GM18505 (cell line): Measurements from ENCODE around the gene SLC49A3.

Source experiments
- ATAC-seq: cut with Tn5 transposase; IDR thresholded peaks from one replicate; pipeline ENCODE4 v1.9.1; 2021; ENCODE audit not compliant: unreplicated experiment
- POLR2A ChIP-seq: IDR thresholded peaks from 4 replicates; pipeline ENCODE4 v1.6.1; 2011; ENCODE audit warnings: borderline replicate concordance; ENCODE audit not compliant: insufficient read depth, insufficient read length; ENCODE audit errors: extremely low read depth

Gene SLC49A3

DNA sequence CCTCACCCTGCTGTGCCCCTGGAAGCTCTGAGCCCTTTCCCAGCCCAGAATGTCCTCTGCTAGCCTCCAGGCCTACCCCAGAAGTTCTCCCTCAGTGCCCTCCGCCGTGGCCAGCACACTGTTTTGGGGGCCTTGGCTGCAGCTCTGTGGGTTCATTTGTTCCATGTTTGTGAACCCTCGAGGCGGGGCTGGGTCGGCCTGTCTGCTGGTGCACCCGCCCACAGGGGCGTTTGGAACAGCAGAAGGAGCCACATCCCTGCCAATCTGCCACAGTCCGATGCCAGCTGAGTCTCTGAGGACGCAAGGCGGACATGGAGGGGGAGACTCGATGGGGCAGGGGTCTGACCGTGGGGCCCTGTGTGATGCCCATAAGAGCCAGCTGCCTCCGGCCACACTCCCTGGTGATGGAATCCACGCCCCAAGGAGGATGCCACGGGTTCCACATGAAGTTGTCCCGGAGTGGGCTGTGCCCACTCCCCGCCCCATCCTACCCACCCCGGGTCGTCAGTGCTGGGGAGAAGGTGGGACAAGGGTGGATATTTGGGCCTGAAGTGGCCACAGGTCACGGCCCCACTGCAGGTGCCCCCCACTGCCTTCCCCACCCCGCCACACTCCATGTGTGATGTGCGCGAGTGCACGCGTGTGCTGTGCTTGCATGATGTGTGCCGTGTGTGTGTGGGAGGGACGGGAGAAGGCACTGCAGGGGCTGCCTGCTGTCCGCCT lies 22.0 kb downstream of the SLC49A3 start:
- ATAC-seq: no peak
- no peak for TF ChIP-seq POLR2A

DNA sequence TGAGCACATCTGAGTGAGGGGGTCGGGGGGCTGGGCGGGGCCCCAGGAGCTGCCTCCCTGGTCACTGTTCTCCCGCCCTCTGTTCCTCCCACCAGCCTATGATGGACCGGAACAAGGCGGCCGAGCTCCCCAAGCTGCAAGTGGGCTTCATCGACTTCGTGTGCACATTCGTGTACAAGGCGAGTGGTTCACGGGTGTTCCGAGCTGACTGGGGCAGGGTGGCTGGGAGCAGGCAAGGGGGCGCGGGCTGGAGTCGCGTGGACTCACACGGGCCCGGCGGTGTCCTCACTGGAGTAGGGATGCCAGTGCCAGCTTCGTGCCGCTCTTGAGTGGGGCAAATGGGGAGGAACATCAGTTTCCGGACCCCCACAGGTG lies 22.5 kb downstream of the SLC49A3 start:
- no peak for ATAC-seq
- TF ChIP-seq POLR2A: no peak

DNA sequence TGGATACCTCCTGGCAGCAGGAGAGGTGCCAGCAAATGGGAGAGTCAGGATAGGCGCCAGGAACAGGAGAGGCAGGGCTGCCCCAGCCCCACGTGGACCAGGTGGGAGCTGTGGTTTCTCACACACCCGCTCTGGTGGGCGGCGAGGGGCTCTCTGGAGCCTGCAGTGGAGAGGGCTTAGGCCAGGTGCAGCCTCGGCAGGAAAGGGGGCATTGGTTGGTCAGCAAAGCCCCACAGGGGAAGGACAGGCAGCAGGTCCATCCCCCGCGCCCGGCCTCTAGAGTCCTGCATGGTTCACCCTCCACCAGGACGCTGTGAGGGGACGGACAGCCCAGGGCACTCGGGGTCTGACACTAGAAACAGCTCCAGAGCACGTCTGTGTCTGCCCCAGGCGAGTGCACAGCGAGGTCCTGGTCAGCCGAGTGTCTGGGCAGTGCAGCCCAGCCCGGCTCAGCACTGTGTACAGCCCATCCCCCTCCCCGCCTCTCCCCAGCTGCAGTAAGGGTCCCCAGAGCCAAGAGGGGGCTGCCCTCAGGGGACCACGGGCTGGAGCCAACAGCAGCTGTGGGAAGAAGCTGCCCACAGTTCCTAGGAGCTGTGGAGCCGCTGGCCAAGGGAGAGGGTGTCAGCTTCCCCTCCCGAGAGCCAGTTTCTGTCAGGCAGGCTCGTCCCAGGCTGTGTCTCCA lies 23.1 kb downstream of the SLC49A3 start:
- no peak for ATAC-seq
- no peak for TF ChIP-seq POLR2A

DNA sequence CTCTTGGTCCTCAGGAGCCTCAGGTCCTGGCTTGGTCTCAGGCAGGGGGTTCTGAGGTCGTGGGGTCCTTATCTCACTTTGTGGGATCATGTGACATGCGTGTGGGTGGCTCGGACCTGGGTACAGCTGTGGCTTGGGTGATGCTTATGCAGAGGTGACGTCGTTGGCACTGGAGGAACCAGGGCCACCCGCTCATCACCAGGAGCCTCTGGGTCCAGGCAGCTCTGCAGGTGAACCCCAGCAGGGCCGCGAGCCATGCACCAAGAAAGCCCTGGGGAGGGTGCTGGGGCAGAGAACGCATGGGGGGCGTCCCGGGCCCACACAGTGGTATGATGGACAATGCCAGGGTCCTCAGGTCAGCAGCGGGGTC lies 23.6 kb downstream of the SLC49A3 start:
- TF ChIP-seq POLR2A: no peak
- no peak for ATAC-seq

DNA sequence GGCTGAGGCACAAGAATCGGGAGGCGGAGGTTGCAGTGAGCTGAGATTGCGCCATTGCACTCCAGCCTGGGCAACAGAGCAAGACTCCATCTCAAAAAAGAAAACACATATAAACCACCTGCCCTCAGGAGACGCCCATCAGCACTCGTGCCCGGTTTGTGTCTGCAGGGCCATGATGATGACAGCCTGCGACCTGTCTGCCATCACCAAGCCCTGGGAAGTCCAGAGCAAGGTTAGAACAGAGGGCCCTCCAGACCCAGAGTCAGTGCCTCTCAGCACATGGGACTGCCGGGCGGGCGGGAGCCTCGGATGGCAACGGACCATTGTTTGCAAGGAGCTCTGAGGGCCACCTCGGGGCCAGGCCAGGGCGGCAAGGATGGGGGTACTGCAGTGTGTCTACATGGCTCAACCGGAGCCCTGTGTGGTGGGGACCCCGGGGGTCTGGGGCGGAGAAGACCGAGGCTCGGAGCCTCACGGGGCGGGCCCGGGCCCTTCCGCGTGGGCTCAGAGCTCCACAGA lies 24.2 kb downstream of the SLC49A3 start:
- ATAC-seq: no peak
- TF ChIP-seq POLR2A: no peak

DNA sequence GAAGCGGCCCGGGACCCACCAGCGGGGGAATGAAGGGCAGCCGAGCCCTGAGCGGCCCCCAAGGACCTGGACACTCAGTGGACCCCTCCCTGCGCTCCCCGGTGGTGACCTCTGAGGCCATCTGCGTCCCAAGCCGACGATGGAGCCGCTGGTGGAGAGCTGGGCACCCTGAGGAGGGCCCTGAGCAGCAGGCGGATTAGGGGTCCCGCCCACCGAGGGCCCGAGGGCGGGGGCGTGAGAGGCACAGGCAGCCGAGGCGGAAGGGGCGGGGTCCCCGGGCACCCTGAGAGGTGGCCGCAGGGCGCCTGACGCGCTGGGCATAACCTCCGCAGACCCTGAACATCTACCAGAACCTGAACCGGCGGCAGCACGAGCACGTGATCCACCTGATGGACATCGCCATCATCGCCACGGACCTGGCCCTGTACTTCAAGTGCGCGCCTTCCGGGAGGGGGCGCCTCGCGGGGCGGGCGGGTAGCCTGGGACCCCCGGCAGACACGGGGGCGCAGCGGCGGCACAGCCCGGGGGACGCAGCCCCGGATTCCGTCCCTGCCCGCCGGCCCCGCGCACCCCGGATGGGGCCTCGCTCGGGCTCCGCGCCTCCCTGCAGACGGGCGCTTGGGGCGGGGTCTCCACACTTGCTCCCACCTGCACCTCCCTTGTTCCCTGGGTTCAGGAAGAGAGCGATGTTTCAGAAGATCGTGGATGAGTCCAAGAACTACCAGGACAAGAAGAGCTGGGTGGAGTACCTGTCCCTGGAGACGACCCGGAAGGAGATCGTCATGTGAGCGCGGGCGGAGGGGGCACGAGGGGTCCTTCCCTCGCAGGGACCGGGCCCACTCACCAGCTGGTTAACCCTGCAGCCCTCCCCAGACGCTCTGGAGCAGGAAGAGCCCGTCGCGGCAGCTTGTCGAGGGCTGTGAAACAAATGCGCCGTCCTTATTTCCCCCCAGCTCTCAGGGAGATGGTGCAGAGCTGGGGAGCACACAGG lies 25.2 kb downstream of the SLC49A3 start:
- TF ChIP-seq POLR2A: peak; percentile 20
- ATAC-seq: peak; percentile 64

DNA sequence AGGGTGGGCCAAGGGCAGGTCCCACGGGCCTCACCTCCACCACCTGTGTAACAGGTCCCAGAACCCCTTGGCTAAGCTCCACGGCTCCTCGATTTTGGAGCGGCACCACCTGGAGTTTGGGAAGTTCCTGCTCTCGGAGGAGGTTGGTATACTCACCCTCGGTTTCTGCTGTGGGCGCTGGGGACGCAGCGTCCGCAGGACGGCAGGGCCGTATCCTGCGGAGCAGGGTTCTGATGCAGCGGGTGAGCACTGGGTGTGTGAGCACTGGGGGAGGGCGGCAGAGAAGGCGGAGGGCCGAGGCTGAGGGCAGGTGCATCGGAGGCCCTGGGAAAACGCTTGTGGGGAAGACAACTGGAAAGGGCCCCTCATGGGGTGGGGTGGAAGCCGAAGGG lies 25.9 kb downstream of the SLC49A3 start:
- TF ChIP-seq POLR2A: no peak
- no peak for ATAC-seq

DNA sequence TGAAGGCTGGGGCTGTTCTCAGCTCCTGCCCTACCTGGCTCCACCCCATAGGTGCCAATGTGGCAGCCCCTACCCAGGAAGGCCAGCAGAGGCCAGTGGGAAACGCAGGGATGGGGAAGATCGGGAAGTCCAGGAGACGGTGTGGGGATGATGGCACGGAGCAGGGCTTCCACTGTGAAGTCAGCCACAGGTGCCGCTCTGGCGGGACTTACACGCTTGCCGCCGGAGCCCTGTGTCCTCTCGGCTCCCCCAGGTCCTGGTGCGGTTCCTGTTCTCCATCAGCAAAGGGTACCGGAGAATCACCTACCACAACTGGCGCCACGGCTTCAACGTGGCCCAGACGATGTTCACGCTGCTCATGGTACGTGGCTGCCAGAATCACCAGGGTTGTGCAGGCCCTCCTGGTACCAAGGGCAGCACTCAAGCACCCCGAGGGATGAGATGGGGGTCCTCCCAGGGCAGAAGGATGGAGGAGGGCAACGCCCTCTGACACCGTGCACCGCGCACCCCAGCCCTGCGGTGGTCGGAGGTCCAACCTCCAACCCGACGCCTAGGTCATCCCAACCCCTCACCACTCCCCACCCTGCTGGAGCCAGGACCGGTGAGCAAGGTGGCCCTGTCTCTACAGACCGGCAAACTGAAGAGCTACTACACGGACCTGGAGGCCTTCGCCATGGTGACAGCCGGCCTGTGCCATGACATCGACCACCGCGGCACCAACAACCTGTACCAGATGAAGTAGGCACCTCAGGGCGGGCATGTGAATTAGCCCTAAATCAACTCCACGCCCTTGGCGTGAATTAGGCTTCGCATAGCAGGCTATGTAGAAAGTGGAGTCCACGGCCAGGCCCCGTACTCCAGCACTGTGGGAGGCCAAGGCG lies 26.8 kb downstream of the SLC49A3 start:
- TF ChIP-seq POLR2A: no peak
- no peak for ATAC-seq

DNA sequence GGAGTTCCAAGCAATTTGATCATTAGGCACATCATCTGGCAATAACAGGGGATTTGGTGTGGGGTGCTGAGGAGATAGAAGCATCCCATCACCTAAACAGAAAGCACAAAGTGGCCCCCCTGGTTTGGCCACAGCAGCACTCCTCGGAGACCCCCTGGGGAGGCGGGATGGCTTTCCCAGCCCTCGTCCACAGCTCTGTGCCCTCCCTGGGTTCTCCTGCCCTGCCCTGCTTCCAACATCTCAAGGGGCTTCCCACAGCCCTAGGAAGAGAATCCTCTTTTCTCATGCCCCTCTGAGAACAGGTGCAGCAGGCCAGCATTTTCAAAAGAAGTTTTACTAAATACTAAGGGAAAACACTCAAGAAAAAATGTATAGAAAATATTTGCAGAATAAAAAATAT lies 27.7 kb downstream of the SLC49A3 start:
- TF ChIP-seq POLR2A: no peak
- ATAC-seq: no peak

DNA sequence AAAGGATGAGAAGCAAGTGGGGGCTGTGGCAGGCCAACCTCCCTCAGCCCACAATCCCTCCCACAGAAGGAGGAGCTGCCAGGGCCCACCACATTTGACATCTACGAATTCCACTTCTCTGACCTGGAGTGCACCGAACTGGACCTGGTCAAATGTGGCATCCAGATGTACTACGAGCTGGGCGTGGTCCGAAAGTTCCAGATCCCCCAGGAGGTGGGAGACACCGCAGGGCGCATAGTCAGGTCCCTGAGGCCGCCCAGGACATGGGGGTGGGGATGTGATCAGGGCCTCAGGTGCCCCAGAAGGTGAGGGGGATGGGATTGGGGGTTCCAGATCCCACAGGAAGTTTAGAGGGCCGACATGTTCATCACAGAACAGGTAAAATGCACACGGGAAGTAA lies 28.6 kb downstream of the SLC49A3 start:
- no peak for TF ChIP-seq POLR2A
- no peak for ATAC-seq

DNA sequence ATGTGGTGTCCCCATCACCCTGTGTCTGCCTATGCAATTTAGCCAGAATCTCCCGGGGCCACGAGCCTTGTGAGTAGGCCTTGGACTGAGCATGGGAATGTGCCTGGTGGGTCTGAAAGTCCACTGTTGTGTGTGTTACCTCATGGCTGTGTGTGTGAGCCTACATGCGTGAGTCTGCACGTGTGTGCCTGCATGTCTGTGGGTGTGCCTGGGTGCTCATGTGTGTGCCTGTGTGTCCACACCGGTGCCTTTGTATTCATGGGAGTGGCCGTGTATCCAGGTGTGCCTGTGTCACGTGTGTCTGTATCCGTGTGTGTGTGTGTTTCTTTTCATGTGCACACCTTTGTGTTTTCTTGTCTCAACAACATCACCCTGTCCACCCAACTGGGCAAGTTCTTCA lies 29.1 kb downstream of the SLC49A3 start:
- ATAC-seq: no peak
- no peak for TF ChIP-seq POLR2A
